ENCODE measurements around the gene TTC31.

Gene TTC31

GRCh38 chr2:74491648-74492544 lies 9.0 kb downstream of the TTC31 start:
- no peaks in the 10 kb centered on the region for H3K9me3 ChIP-seq (ENCODE audit: control insufficient read depth, low read length)
- no peak overlapping the region for H3K4me3 ChIP-seq (ENCODE audit: extremely low read depth, insufficient read depth, low read length, poor library complexity, severe bottlenecking)
- H3K36me3 ChIP-seq (ENCODE audit: control insufficient read depth, insufficient read depth, low read length), result peaks cover 59% of the 10 kb centered on the region
- 97 to 99% methylated on average over 8 to 10 of the region's 12 CpGs for WGBS, 2 experiments (ENCODE audit: insufficient coverage in 2 of 2)
- no peaks in the 10 kb centered on the region for H3K4me1 ChIP-seq (ENCODE audit: control insufficient read depth, insufficient read depth, low read length, poor library complexity, severe bottlenecking)
- H3K27ac ChIP-seq (ENCODE audit: low read depth, low read length, severe bottlenecking), result no peak overlapping the region

DNA sequence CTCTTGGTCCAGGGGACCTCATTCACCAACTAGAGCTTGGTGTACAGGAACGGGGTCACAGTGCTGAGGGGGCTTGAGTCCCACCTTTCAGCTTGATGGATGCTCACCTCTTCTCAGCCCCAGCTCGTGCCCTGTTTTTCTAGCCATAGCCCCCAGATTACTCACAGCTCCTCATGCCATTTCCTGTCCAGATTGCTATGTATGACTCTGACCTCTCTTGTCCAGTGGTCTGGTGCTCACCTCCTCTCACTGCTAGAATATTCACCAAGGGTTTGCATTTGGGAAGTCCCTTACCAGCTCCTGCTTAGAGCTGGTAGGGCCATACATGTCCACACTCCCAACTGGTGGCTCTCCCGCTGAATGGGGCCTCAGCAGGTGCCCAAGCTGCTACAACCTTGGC lies 10.7 kb downstream of the TTC31 start:
- Histone ChIP-seq H3K36me3 (ENCODE audit: control insufficient read depth, insufficient read depth, low read length) (peaks cover 47% of the 10 kb centered on the region), H3K9me3 (ENCODE audit: control insufficient read depth, low read length) (no peaks in the 10 kb centered on the region), H3K4me1 (ENCODE audit: control insufficient read depth, insufficient read depth, low read length, poor library complexity, severe bottlenecking) (peaks cover 6% of the 10 kb centered on the region), H3K4me3 (ENCODE audit: extremely low read depth, insufficient read depth, low read length, poor library complexity, severe bottlenecking) (no peak overlapping the region), H3K27ac (ENCODE audit: low read depth, low read length, severe bottlenecking) (no peak overlapping the region)
- WGBS, 2 experiments (ENCODE audit: insufficient coverage in 2 of 2), result 92 to 98% methylated on average over 3 of the region's 3 CpGs

DNA sequence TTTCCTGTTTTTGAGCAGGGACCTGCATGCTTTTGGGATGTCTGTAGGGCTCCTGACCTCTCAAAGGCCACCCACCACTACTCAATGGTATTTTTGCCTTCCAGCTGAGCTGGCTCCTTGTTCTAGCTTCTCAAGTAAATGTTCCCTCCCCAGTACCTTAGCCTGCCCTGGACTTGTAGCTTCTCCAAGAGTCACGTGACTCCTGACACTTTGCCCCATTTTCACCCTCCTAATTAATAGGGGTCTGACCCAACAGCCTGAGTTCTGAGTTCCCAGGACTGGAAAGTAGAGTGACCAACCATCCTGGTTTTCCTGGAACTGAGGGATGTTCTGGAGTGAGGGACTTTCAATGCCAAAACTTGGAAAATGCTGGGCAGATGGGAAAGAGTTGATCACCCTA lies 12.6 kb downstream of the TTC31 start:
- Histone ChIP-seq H3K4me3 (ENCODE audit: extremely low read depth, insufficient read depth, low read length, poor library complexity, severe bottlenecking) (no peak overlapping the region), H3K27ac (ENCODE audit: low read depth, low read length, severe bottlenecking) (no peak overlapping the region), H3K36me3 (ENCODE audit: control insufficient read depth, insufficient read depth, low read length) (peaks cover 42% of the 10 kb centered on the region), H3K4me1 (ENCODE audit: control insufficient read depth, insufficient read depth, low read length, poor library complexity, severe bottlenecking) (peaks cover 13% of the 10 kb centered on the region), H3K9me3 (ENCODE audit: control insufficient read depth, low read length) (no peaks in the 10 kb centered on the region)
- WGBS, 2 experiments (ENCODE audit: insufficient coverage in 2 of 2), result 100% methylated on average over 1 of the region's 1 CpG; no CpG with 5 or more reads in 1 of the 2 experiments

DNA sequence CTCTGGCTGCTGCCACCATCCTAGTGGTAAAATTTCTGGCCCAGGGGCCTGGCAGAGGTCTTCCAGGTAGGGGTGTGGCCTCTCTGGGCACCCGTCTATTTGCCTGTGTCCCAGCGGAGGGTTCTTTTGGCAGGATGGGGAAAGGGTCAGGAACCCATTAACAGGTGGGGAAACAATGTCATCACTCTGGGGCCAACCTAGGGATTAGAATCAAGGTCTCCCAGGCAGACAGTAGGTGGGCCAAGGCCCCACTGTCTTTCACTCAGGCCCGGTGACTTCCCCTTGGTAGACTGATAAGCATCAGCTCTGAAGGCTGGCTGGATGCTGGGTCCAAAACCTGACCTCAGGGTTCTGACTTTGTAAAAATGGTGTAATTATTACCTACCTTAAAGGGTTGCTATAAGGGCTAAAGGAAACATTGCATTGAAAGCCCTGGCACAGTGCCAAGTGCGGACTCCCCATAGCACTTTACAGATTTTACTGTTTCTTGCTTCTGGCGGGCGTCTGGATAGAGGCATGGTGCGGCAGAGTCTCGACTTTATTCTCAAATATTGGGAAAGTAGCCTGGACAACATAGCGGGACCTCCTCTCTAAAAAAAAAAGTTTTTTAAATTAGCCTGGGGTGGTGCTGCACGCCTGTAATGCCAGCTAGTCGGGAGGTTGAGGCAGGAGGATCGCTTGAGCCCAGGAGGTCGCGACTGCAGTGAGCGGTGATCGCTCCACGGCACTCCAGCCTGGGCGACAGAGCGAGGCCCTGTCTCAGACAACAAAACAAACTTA lies 14.3 kb downstream of the TTC31 start:
- peaks cover 17% of the 10 kb centered on the region for H3K4me1 ChIP-seq (ENCODE audit: control insufficient read depth, insufficient read depth, low read length, poor library complexity, severe bottlenecking)
- peaks cover 24% of the 10 kb centered on the region for H3K36me3 ChIP-seq (ENCODE audit: control insufficient read depth, insufficient read depth, low read length)
- H3K4me3 ChIP-seq (ENCODE audit: extremely low read depth, insufficient read depth, low read length, poor library complexity, severe bottlenecking), result peak overlapping the region; percentile 39
- 82 to 93% methylated on average over 10 to 19 of the region's 19 CpGs for WGBS, 2 experiments (ENCODE audit: insufficient coverage in 2 of 2)
- no peak overlapping the region for H3K27ac ChIP-seq (ENCODE audit: low read depth, low read length, severe bottlenecking)
- H3K9me3 ChIP-seq (ENCODE audit: control insufficient read depth, low read length), result no peaks in the 10 kb centered on the region

GRCh38 chr2:74497777-74498499 lies 15.1 kb downstream of the TTC31 start:
- WGBS, 2 experiments (ENCODE audit: insufficient coverage in 2 of 2), result 5% methylated on average over 47 to 54 of the region's 61 CpGs
- H3K27ac ChIP-seq (ENCODE audit: low read depth, low read length, severe bottlenecking), result no peak overlapping the region
- H3K9me3 ChIP-seq (ENCODE audit: control insufficient read depth, low read length), result no peaks in the 10 kb centered on the region
- peak overlapping the region; percentile 39 for H3K4me3 ChIP-seq (ENCODE audit: extremely low read depth, insufficient read depth, low read length, poor library complexity, severe bottlenecking)
- peaks cover 17% of the 10 kb centered on the region for H3K36me3 ChIP-seq (ENCODE audit: control insufficient read depth, insufficient read depth, low read length)
- peaks cover 17% of the 10 kb centered on the region for H3K4me1 ChIP-seq (ENCODE audit: control insufficient read depth, insufficient read depth, low read length, poor library complexity, severe bottlenecking)

DNA sequence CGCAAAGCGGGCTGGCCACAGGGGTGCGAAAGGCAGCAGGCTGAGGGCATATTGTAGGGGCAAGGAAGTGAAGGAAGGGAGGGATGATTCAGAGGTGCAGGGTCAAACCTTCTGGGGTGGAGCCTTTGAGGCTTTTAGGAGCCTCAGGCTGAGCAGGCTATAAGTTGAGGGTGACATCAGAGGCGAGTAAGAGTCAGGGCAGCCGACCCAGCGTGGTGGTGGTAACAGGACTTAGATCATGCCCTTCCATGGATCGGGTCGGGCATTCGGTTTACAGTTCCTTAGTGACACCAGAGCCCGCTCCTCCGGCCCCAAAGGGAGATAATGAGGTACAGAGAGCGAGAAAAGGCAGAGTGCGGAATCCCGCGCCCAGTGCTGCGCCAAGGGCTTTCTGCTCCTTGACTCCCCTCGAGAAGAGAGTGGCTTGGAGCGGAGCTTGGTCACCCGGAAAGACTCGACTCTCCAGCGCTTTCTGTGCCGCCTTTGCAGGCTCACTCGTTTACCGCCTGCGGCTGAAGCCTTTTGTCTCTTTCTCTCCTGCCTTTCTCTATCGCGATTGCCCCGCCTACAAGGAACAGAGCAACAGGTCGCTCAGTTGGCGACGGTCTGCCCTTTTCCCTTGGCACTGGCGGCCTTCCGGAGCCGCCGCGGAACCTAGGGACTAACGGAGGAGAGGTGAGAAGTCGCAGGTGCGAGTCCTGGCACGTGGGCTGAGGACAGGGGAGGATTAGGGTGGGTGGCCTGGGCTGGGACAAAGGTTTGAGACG lies 15.8 kb downstream of the TTC31 start:
- Histone ChIP-seq H3K4me1 (ENCODE audit: control insufficient read depth, insufficient read depth, low read length, poor library complexity, severe bottlenecking) (peaks cover 18% of the 10 kb centered on the region), H3K9me3 (ENCODE audit: control insufficient read depth, low read length) (no peaks in the 10 kb centered on the region), H3K27ac (ENCODE audit: low read depth, low read length, severe bottlenecking) (no peak overlapping the region), H3K4me3 (ENCODE audit: extremely low read depth, insufficient read depth, low read length, poor library complexity, severe bottlenecking) (peak overlapping the region; percentile 39), H3K36me3 (ENCODE audit: control insufficient read depth, insufficient read depth, low read length) (peaks cover 14% of the 10 kb centered on the region)
- WGBS, 2 experiments (ENCODE audit: insufficient coverage in 2 of 2), result 2 to 3% methylated on average over 29 to 34 of the region's 41 CpGs

DNA sequence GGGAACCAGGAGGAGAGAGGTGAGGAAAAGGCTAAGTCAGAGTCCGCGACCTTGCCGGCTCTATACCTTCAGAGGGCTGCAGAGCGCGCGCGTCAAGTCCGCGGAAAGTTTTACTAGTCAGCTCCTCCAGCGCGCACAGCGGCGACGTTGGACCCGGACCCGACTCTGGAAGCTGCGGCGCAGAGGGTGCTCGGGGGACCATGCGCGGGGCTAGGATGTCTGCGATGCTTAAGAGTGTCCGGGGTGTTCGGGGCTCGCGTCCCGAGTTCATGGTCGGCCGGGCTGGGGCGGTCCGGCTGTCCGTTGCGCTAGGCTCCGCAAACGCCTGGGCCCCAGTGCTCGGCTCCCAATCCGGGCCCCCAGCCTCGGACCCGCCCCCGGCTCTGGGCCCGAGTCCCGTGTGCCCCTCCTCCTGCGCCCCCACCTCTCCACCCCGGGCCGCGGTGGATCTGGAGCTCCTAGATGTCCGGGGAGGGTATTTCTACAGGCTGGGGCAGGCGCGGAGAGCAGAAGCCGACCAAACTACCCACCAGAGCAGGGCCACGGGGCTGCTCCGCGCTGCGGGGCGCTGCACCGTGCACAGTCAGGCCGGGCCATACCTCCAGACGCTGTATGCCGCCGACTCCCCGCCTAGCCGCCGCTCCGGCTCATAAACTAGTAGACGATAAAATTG lies 16.5 kb downstream of the TTC31 start, which contains the start of gene LBX2:
Gene LBX2 (minus strand): TSS at position 337 of the 673 bp plus-strand sequence. CDS start 66 bp downstream, at position 271.
- Histone ChIP-seq H3K27ac (ENCODE audit: low read depth, low read length, severe bottlenecking) (no peak within 1 kb of the TSS), H3K9me3 (ENCODE audit: control insufficient read depth, low read length) (no peaks in the 10 kb centered on the region), H3K36me3 (ENCODE audit: control insufficient read depth, insufficient read depth, low read length) (peaks cover 9% of the 10 kb centered on the region), H3K4me1 (ENCODE audit: control insufficient read depth, insufficient read depth, low read length, poor library complexity, severe bottlenecking) (peaks cover 21% of the 10 kb centered on the region), H3K4me3 (ENCODE audit: extremely low read depth, insufficient read depth, low read length, poor library complexity, severe bottlenecking) (peak within 1 kb of the TSS; percentile 39)
- WGBS, 2 experiments (ENCODE audit: insufficient coverage in 2 of 2), result 2 to 3% methylated on average over 51 to 58 of the region's 65 CpGs

DNA sequence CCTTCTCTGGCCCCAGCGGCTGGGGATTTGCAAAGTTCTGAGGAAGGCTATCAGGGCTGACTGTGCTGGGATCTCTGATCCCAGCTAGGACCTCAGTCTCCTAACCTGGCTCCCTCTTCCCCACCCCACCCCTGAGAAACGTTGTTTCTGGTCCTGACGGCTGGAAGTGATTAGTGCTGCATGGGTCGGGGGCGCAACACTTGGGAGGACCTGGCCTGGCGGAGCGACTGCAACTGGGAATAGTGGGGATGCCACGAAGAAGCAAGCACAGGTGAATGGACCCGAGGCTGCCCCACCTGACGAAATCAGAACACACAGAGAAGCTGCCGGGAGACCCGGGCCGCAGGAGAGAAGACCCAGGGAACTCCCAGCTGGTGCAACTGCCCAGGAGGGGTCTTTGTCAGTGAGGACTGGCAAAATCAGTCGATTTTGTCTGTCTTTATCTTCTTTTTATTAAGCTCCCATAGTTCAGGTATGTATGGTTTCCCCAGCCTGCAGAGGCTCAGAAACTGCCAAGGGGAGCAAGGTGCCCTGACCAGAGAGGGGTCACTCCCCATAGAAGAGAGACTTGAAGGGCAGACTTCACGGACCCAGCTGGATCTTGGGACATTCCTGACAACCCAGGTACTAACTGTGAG lies 17.2 kb downstream of the TTC31 start:
- H3K27ac ChIP-seq (ENCODE audit: low read depth, low read length, severe bottlenecking), result no peak overlapping the region
- H3K36me3 ChIP-seq (ENCODE audit: control insufficient read depth, insufficient read depth, low read length), result peaks cover 11% of the 10 kb centered on the region
- WGBS, 2 experiments (ENCODE audit: insufficient coverage in 2 of 2), result 21 to 33% methylated on average over 14 to 15 of the region's 15 CpGs
- no peaks in the 10 kb centered on the region for H3K9me3 ChIP-seq (ENCODE audit: control insufficient read depth, low read length)
- H3K4me3 ChIP-seq (ENCODE audit: extremely low read depth, insufficient read depth, low read length, poor library complexity, severe bottlenecking), result peak overlapping the region; percentile 39
- H3K4me1 ChIP-seq (ENCODE audit: control insufficient read depth, insufficient read depth, low read length, poor library complexity, severe bottlenecking), result peaks cover 21% of the 10 kb centered on the region

GRCh38 chr2:74500578-74500946 lies 17.7 kb downstream of the TTC31 start:
- Histone ChIP-seq H3K36me3 (ENCODE audit: control insufficient read depth, insufficient read depth, low read length) (peaks cover 13% of the 10 kb centered on the region), H3K27ac (ENCODE audit: low read depth, low read length, severe bottlenecking) (no peak overlapping the region), H3K4me3 (ENCODE audit: extremely low read depth, insufficient read depth, low read length, poor library complexity, severe bottlenecking) (no peak overlapping the region), H3K4me1 (ENCODE audit: control insufficient read depth, insufficient read depth, low read length, poor library complexity, severe bottlenecking) (peaks cover 21% of the 10 kb centered on the region), H3K9me3 (ENCODE audit: control insufficient read depth, low read length) (no peaks in the 10 kb centered on the region)
